Prostate gland (tissue), 2 donors: Measurements from ENCODE around the gene SRP68. TPM values are rescaled to one million over a fixed set of nuclear protein-coding genes. Genes with fewer than 3 reads are reported as not detected.

Experiments used
- DNase-seq: peaks from one replicate; pipeline ENCODE4 v3.0.0-alpha.2; 2019; ENCODE audit warnings: low spot score
- H3K27ac ChIP-seq, 2 donors: fragments of 200-600 bp; sonication (generic); 2 replicates each; pipeline ENCODE4 v1.5.1; 2017 to 2019
- H3K27me3 ChIP-seq: fragments of 200-600 bp; sonication (generic); replicated peaks from 2 replicates; pipeline ENCODE4 v1.5.1; 2019; ENCODE audit not compliant: insufficient read depth
- H3K36me3 ChIP-seq, 2 donors: fragments of 200-600 bp; sonication (generic); 1 replicate in 1 of 2; 2 replicates in 1 of 2; pipeline versions ENCODE4 v1.5.1 to v1.8.1; 2017 to 2019
- H3K4me1 ChIP-seq: fragments of 200-600 bp; sonication (generic); replicated peaks from 2 replicates; pipeline ENCODE4 v1.5.1; 2019
- H3K4me3 ChIP-seq, 2 donors: fragments of 200-600 bp; sonication (generic); 2 replicates each; pipeline ENCODE4 v1.5.1; 2017 to 2019
- H3K9me3 ChIP-seq: fragments of 200-600 bp; sonication (generic); 2 replicates; pipeline ENCODE4 v1.5.1; 2017
- POLR2A ChIP-seq: fragments of 450-650 bp; IDR thresholded peaks from one replicate; pipeline ENCODE4 v1.6.1; 2016; ENCODE audit warnings: antibody characterized with exemption, mild to moderate bottlenecking
- POLR2AphosphoS5 ChIP-seq: sonication (generic); formaldehyde crosslinking; IDR thresholded peaks from one replicate; pipeline ENCODE4 v1.6.1; 2017; ENCODE audit warnings: antibody characterized with exemption
- WGBS: methylation state at CpG from one replicate; pipeline ENCODE4 v1.1.5; 2018; 5-methylcytosine and 5-hydroxymethylcytosine counted together
- intact Hi-C: fragments of 100-400 bp; cut with DNase I; formaldehyde crosslinking; loops from one replicate; pipeline ENCODE4 v1.14.2; 2022
- total RNA-seq, 2 donors: library from RNA; depleted of rRNA; stranded (reverse); fragments of >200 nt; gene quantifications; one replicate each; pipeline ENCODE4 v1.1.0, GENCODE V29; 2016
- TF ChIP-seq, protein P1 (sequence below), 4 experiments: fragments of 200-600 bp in 2 of 4; fragments of 450-650 bp in 2 of 4; sonication (generic) in 2 of 4; IDR thresholded peaks; 1 replicate in 3 of 4; 2 replicates in 1 of 4; pipeline ENCODE4 v1.5.1; 2016 to 2019; ENCODE audit warnings: antibody characterized with exemption in 4 of 4, mild to moderate bottlenecking in 2 of 4, moderate library complexity in 2 of 4

SRP68 gene
- total RNA-seq, 2 donors from 2014 or later: 33.5 to 51.2 TPM

DNA sequence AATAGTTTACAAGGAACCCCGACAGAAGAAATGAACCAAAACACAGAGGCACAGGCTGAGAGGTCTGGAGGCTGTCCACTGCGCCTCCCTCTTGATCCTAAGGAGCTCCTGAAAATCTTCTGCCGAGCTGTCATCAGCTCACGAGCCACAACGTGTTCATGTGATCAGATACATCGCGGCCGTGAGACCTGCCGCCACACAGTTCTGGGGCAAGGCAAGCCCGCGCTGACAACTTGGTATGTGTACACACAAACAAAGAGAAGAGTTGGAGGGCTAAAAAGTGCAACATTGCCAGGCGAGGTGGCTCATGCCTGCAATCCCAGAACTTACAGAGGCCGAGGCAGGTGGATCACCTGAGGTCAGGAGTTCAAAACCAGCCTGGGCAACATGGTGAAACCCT is 23.6 kb upstream of the SRP68 start:
- H3K36me3 ChIP-seq: peaks cover 17 to 33% of the 10 kb centered on the region in 2 donors
- 63% methylated on average over 13 of the region's 13 CpGs for WGBS

GRCh38 chr17:76094046-76094445 is 21.7 kb upstream of the SRP68 start:
- intact Hi-C loops: no loop called here
- H3K9me3 ChIP-seq: no peaks in the 10 kb centered on the region
- 92% methylated on average over 11 of the region's 11 CpGs for WGBS
- no peak overlapping the region for H3K27ac ChIP-seq
- H3K4me3 ChIP-seq: no peak overlapping the region
- peaks cover 13 to 27% of the 10 kb centered on the region in 2 donors for H3K36me3 ChIP-seq
- H3K4me1 ChIP-seq: no peaks in the 10 kb centered on the region
- H3K27me3 ChIP-seq: no peaks in the 10 kb centered on the region
- no peak for TF ChIP-seq POLR2A
- TF ChIP-seq POLR2AphosphoS5: no peak
- TF ChIP-seq, protein P1, sequence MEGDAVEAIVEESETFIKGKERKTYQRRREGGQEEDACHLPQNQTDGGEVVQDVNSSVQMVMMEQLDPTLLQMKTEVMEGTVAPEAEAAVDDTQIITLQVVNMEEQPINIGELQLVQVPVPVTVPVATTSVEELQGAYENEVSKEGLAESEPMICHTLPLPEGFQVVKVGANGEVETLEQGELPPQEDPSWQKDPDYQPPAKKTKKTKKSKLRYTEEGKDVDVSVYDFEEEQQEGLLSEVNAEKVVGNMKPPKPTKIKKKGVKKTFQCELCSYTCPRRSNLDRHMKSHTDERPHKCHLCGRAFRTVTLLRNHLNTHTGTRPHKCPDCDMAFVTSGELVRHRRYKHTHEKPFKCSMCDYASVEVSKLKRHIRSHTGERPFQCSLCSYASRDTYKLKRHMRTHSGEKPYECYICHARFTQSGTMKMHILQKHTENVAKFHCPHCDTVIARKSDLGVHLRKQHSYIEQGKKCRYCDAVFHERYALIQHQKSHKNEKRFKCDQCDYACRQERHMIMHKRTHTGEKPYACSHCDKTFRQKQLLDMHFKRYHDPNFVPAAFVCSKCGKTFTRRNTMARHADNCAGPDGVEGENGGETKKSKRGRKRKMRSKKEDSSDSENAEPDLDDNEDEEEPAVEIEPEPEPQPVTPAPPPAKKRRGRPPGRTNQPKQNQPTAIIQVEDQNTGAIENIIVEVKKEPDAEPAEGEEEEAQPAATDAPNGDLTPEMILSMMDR (IDR thresholded peaks at IDR 0.05): no peak
- DNase-seq: no peak

More for the DNA sequence above, 23.6 kb upstream of the SRP68 start:
- DNase-seq: no peak
- Histone ChIP-seq H3K4me1 (no peaks in the 10 kb centered on the region), H3K4me3 (no peak overlapping the region), H3K9me3 (no peaks in the 10 kb centered on the region), H3K27me3 (no peaks in the 10 kb centered on the region), H3K27ac (no peak overlapping the region)
- intact Hi-C loops: no loop called here
- no peak for TF ChIP-seq POLR2A
- no peak for TF ChIP-seq POLR2AphosphoS5
- TF ChIP-seq, protein P1 (IDR thresholded peaks at IDR 0.05): no peak

DNA sequence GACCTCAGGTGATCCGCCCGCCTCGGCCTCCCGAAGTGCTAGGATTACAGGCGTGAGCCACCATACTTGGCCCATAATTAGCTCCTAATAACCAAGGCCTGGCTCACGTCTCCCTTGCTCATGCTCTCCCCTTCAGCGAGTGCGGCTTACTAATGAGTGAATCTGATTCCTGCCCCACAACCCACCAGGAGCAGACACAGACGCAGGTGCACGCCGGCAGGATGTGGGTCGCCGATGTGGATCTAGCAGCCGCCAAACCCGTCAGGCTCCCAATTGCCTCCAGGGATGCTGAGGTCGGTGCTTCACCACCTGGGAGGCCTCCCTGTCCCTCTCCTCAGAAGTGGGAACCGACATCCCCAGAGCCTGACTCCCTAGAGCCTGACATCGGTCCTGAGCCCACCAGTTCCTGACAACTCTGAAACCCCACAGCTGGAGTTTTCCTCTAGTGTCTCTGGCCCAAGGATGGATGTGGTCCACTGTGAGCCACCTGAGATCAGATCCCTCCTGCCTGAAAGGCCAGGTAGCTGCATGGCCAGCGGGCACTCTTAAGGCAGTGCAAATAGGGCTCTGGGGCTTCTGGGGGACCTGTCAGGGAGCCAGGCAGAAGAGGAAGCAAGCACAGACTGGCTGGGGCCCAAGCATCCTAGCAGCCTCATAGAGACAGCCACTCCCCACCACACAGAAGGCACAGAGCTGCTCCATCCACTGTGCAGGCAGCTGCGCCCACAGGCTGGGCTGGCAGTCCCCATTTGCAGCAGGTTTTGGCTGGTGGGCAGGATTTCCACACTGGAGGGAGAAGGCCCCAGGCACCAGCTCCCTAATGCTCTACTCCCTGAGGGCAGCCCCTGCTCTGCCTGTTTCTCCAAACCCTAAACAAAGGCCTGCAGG is 20.5 kb upstream of the SRP68 start:
- H3K4me1 ChIP-seq: no peaks in the 10 kb centered on the region
- H3K36me3 ChIP-seq: peaks cover 21 to 36% of the 10 kb centered on the region in 2 donors
- intact Hi-C loops: no loop called here
- no peaks in the 10 kb centered on the region for H3K9me3 ChIP-seq
- no peak for TF ChIP-seq POLR2AphosphoS5
- TF ChIP-seq POLR2A: no peak
- TF ChIP-seq, protein P1 (IDR thresholded peaks at IDR 0.05): no peak
- 91% methylated on average over 20 of the region's 20 CpGs for WGBS
- no peak overlapping the region for H3K27ac ChIP-seq
- no peak overlapping the region for H3K4me3 ChIP-seq
- no peaks in the 10 kb centered on the region for H3K27me3 ChIP-seq
- no peak for DNase-seq

DNA sequence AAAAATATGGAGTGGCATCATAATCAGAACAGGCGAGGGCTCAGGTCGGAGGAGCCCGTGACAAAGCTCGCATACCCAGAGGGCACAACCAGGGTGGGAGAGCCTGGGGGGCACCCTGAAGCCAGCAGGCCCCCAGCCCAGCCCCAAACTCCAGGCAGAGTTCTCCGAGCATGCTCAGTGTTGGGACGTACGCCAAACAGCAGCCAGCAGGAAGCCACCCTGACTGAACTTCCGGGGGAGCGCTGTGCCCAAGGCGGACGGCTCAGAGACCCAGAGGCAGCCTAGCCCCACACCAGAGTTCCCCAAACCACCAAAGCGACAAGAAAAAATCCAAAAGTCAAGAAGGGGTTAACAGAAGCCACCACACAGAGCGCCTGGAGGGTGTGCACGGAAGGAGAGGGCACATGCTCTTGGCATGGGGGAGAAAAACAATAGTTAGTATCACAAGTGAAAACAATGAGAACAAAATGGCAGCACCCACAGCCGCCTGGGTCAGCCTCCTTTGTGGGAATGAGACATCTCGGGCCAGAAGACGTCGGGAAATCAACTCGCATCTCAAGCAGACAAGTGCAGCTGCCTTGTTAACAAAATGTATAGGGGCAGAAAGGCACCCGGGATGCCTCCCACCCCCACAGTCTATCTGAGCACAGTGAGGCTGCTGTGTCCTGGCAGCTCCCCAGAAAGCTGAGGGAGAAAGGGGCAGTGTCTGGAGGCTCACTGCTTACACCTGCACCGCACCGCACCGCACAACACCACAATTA is 19.4 kb upstream of the SRP68 start:
- WGBS: 67% methylated on average over 21 of the region's 23 CpGs
- peak overlapping the region in 1 of 2 donors; percentile 53 for H3K27ac ChIP-seq
- H3K27me3 ChIP-seq: no peaks in the 10 kb centered on the region
- no peaks in the 10 kb centered on the region for H3K4me1 ChIP-seq
- DNase-seq: no peak
- no peak overlapping the region for H3K4me3 ChIP-seq
- TF ChIP-seq, protein P1 (IDR thresholded peaks at IDR 0.05): no peak
- intact Hi-C loops: no loop called here
- no peaks in the 10 kb centered on the region for H3K9me3 ChIP-seq
- H3K36me3 ChIP-seq: peaks cover 20 to 34% of the 10 kb centered on the region in 2 donors
